ENCODE results near the gene COL5A2. TPM values are rescaled to one million over a fixed set of nuclear protein-coding genes. Genes with fewer than 3 reads are reported as not detected.

The COL5A2 gene
- total RNA-seq, 1 donor from 2014 or later: 0.13 TPM

DNA sequence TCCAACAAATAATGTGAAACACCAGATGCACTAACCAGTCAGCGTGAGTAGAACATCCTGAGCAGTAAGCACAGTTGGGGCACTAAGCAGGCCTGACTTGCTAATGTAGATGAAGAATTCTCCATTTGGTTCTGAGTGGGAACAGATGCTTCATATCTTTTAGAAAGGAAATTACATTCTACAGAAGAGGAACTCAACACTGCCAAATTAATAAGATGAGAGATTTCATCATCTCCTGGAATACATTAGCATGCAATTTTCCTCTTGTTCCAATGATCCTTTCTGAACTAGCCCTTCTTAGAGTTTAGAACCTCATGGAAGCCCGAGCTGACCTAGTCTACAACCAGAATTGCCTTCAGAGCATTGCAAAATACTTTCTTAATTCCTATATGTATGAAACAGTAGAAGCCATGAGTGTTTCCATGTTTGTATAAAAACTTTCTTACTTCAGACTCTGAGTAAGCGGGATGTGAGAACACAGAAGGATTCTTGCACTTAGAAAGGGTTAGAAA is 34.8 kb downstream of the COL5A2 start:
- Mint-ChIP-seq H3K27ac (no peak overlapping the region), H3K36me3 (ENCODE audit: low read depth) (no peaks in the 10 kb centered on the region), H3K4me1 (no peaks in the 10 kb centered on the region), H3K27me3 (no peaks in the 10 kb centered on the region), H3K4me3 (no peak overlapping the region), H3K9me3 (no peaks in the 10 kb centered on the region)
- ChIA-PET POLR2A (no interaction called here), CTCF (no interaction called here)
- ATAC-seq (ENCODE audit: low read depth) (no peak), DNase-seq (no peak)
- TF ChIP-seq, protein P1, sequence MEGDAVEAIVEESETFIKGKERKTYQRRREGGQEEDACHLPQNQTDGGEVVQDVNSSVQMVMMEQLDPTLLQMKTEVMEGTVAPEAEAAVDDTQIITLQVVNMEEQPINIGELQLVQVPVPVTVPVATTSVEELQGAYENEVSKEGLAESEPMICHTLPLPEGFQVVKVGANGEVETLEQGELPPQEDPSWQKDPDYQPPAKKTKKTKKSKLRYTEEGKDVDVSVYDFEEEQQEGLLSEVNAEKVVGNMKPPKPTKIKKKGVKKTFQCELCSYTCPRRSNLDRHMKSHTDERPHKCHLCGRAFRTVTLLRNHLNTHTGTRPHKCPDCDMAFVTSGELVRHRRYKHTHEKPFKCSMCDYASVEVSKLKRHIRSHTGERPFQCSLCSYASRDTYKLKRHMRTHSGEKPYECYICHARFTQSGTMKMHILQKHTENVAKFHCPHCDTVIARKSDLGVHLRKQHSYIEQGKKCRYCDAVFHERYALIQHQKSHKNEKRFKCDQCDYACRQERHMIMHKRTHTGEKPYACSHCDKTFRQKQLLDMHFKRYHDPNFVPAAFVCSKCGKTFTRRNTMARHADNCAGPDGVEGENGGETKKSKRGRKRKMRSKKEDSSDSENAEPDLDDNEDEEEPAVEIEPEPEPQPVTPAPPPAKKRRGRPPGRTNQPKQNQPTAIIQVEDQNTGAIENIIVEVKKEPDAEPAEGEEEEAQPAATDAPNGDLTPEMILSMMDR (IDR thresholded peaks at IDR 0.05): no peak
- intact Hi-C loops (cut with micrococcal nuclease): no loop called here

DNA sequence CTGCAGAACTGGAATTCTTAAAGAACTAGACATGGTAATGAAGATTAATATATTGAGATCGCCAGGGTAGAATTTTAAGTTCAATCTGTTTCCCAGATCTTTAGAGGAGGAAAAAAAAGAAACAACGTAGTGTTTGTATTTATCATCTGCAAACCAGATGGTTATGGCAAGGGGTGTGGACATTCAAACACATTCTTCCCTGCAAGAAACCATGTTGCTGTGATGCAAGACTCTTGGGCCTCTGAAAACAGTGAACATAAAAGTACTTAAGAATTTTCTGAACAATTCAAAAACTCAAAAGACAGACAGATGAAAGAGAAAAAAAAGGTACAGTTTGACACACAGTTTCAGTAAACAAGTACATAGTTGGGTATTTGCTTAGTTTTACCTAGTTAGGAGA is 35.6 kb downstream of the COL5A2 start:
- H3K4me3 Mint-ChIP-seq: no peak overlapping the region
- intact Hi-C loops (cut with micrococcal nuclease): loop anchor here (2.0 kb wide), 1 partner anchor 269 kb away; no protein-coding TSS in a partner anchor
- ATAC-seq (ENCODE audit: low read depth) (no peak), DNase-seq (no peak)
- H3K4me1 Mint-ChIP-seq: no peaks in the 10 kb centered on the region
- ChIA-PET POLR2A (interaction anchor here (0.6 kb wide), 1 partner anchor 294 kb away, joined by 3 read pairs; no protein-coding TSS in a partner anchor), CTCF (interaction anchor here (0.9 kb wide), 1 partner anchor 265 kb away, joined by 3 read pairs; no protein-coding TSS in a partner anchor)
- TF ChIP-seq, protein P1 (IDR thresholded peaks at IDR 0.05): no peak
- H3K27me3 Mint-ChIP-seq: no peaks in the 10 kb centered on the region
- H3K9me3 Mint-ChIP-seq: no peaks in the 10 kb centered on the region
- no peaks in the 10 kb centered on the region for H3K36me3 Mint-ChIP-seq (ENCODE audit: low read depth)
- H3K27ac Mint-ChIP-seq: no peak overlapping the region

DNA sequence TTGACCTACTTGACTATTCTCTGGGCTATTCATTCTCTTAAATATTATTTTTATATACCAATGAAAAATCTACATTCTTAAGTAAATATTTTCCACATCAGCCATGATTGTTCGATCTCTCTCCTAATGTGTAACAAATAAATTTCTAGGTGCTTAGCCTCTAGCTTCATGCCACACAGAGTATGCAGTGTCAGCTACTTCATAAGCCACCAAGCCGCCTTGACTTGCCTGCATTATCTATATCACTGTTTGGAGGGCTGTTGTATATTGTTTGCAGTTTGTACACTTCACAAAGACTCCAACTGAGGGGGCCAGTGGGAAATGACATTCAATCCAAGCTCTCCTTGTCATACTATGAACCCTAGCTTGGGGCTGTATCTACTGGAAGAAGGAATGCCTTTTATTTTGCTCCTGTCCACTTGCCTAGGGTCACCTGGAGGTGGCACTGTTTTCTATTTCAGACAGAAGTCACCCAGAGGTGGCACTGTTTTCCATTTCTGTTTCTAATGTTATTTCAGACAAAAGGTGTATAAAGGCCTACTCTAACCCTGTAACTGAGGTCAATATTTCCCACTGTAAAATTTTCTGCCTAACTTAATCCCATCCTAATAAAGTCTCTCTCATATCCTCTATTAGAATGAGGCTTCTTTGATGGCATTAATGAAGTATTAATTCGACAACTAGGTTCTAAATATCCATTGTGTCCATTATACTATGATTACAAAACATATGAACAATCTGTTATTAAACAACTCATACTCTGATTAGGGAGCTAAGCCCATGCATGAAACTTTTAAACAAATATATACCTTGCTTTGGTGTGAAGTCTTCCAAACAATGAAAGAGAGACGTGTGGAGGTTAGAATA is 36.4 kb downstream of the COL5A2 start:
- Mint-ChIP-seq H3K4me3 (no peak overlapping the region), H3K4me1 (no peaks in the 10 kb centered on the region), H3K27me3 (no peaks in the 10 kb centered on the region), H3K27ac (no peak overlapping the region), H3K36me3 (ENCODE audit: low read depth) (no peaks in the 10 kb centered on the region), H3K9me3 (no peaks in the 10 kb centered on the region)
- DNase-seq (no peak), ATAC-seq (ENCODE audit: low read depth) (no peak)
- TF ChIP-seq, protein P1 (IDR thresholded peaks at IDR 0.05): no peak
- POLR2A ChIA-PET: no interaction called here
- CTCF ChIA-PET: interaction anchor here (0.6 to 0.9 kb wide), 3 partner anchors 21 to 620 kb away, joined by 3 read pairs; no protein-coding TSS in a partner anchor
- intact Hi-C loops (cut with micrococcal nuclease): loop anchor here (2.0 kb wide), 1 partner anchor 270 kb away; no protein-coding TSS in a partner anchor

DNA sequence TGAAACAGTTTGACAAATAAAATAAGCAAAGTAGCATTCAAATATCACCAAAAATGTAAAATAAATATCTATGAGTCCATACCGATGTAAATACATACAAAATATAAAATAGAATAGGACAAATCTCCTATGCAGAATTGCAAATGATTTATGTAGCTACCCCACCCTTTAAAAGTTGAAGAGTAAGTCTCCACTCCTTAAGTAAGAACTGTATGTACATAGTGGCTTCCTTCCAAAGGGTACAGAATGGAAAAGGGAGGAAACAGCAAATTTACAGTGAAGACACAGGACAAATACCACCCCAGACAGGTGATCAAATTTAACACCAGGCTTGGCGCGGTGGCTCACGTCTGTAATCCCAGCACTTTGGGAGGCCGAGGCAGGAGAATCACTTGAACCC is 40.8 kb downstream of the COL5A2 start:
- no peak overlapping the region for H3K4me3 Mint-ChIP-seq
- no peaks in the 10 kb centered on the region for H3K27me3 Mint-ChIP-seq
- H3K36me3 Mint-ChIP-seq (ENCODE audit: low read depth): no peaks in the 10 kb centered on the region
- intact Hi-C loops (cut with micrococcal nuclease): no loop called here
- no peaks in the 10 kb centered on the region for H3K9me3 Mint-ChIP-seq
- CTCF ChIA-PET: no interaction called here
- ATAC-seq (ENCODE audit: low read depth) (no peak), DNase-seq (no peak)
- TF ChIP-seq, protein P1 (IDR thresholded peaks at IDR 0.05): no peak
- POLR2A ChIA-PET: no interaction called here
- no peak overlapping the region for H3K27ac Mint-ChIP-seq
- no peaks in the 10 kb centered on the region for H3K4me1 Mint-ChIP-seq

DNA sequence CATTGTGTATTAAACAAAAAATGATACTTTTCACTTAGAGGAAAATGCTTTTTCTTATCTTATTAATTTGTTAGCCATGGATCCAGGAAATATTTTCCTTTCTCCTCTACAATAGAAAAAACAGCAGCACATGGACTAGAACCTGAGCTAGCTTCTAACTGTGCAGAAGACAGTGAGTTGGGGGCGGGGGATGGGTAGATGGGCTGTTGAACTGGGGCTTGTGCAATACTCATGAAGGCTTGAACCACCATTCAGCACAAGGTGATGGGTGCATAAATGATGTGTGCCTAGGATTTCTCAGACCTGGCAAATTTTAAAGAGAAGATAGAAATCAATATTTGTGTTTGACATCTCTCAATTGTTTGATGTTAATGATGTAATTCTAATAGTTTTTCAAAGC is 42.0 kb downstream of the COL5A2 start:
- Mint-ChIP-seq H3K4me3 (no peak overlapping the region), H3K27me3 (no peaks in the 10 kb centered on the region), H3K9me3 (no peaks in the 10 kb centered on the region), H3K36me3 (ENCODE audit: low read depth) (no peaks in the 10 kb centered on the region), H3K27ac (no peak overlapping the region), H3K4me1 (no peaks in the 10 kb centered on the region)
- POLR2A ChIA-PET: no interaction called here
- intact Hi-C loops (cut with micrococcal nuclease): no loop called here
- CTCF ChIA-PET: no interaction called here
- TF ChIP-seq, protein P1 (IDR thresholded peaks at IDR 0.05): no peak
- no peak for DNase-seq
- no peak for ATAC-seq (ENCODE audit: low read depth)

Measured in activated B cell treated with CpG ODN at 0.5 μM for 24 hours (primary cell).